Measurements from ENCODE around the gene ZFYVE21. TPM values are rescaled to one million over a fixed set of nuclear protein-coding genes. Genes with fewer than 3 reads are reported as not detected.

The ZFYVE21 gene
- polyA plus RNA-seq, 1 donor from 2014 or later: 10.3 TPM

Other genes with a start within 250 kb of the ZFYVE21 start
- 0.61 TPM for gene CKB, start 193.0 kb upstream of the ZFYVE21 start, polyA plus RNA-seq
- 12.6 TPM for gene TRMT61A, start 186.6 kb upstream of the ZFYVE21 start, polyA plus RNA-seq
- gene BAG5, start 153.2 kb upstream of the ZFYVE21 start, polyA plus RNA-seq: 42.1 TPM
- 67.9 TPM for gene COA8, start 152.8 kb upstream of the ZFYVE21 start, polyA plus RNA-seq
- gene KLC1, start 86.6 kb upstream of the ZFYVE21 start, polyA plus RNA-seq: 80.2 TPM
- 5.7 TPM for gene XRCC3, start 359 bp upstream of the ZFYVE21 start, polyA plus RNA-seq
- 1.8 TPM for gene PPP1R13B, start 131.8 kb downstream of the ZFYVE21 start, polyA plus RNA-seq
- 2.0 TPM for gene TDRD9, start 212.6 kb downstream of the ZFYVE21 start, polyA plus RNA-seq
- not detected for gene RD3L, start 226.7 kb downstream of the ZFYVE21 start, polyA plus RNA-seq